Measurements from ENCODE around the gene GRWD1.

DNA sequence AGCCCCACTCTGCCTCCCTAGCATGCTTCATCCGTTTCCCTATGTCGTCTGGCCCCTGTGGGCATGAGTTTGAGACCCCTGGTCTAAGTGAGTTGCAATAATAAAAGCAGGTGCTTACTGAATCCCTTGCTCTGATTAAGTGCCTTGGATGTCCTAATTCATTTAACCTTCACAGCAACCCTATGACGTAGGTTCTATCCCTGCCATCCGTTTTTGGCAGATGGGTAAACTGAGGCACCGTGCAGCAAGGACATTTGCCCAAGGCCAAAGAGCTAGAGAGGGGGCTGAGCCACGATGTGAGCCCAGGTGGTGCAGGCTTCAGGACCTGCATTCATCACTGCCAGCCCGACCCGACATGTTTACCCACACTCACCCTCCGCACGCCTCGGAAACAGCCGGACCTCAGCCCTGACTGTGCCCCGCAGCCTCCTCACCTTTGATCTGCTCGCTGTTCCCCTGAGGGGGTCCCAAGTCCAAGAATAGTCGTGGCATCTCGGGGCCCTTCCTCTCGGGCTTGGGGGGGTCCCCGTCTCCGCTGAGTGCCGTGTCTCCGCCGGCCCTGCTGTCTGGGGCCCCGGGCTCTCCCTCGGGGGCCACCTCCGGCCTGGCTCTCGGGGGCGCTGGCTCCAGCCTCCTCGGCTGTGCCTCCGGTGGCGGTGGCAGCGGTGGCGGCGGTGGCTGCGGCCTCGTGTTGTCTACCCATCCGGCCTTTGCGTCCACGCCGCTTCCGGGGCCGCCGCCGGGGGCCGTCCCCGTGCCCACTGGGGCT lies 51.4 kb downstream of the GRWD1 start:
- TF ChIP-seq, protein P1, sequence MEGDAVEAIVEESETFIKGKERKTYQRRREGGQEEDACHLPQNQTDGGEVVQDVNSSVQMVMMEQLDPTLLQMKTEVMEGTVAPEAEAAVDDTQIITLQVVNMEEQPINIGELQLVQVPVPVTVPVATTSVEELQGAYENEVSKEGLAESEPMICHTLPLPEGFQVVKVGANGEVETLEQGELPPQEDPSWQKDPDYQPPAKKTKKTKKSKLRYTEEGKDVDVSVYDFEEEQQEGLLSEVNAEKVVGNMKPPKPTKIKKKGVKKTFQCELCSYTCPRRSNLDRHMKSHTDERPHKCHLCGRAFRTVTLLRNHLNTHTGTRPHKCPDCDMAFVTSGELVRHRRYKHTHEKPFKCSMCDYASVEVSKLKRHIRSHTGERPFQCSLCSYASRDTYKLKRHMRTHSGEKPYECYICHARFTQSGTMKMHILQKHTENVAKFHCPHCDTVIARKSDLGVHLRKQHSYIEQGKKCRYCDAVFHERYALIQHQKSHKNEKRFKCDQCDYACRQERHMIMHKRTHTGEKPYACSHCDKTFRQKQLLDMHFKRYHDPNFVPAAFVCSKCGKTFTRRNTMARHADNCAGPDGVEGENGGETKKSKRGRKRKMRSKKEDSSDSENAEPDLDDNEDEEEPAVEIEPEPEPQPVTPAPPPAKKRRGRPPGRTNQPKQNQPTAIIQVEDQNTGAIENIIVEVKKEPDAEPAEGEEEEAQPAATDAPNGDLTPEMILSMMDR (IDR thresholded peaks at IDR 0.05): no peak
- TF ChIP-seq EZH2 (IDR thresholded peaks at IDR 0.05): no peak
